ENCODE data around the gene SLFNL1. TPM values are rescaled to one million over a fixed set of nuclear protein-coding genes. Genes with fewer than 3 reads are reported as not detected.

SLFNL1 gene
- total RNA-seq, 6 donors from 2014 or later, result 2.2 to 7.8 (median 5.3) TPM

DNA sequence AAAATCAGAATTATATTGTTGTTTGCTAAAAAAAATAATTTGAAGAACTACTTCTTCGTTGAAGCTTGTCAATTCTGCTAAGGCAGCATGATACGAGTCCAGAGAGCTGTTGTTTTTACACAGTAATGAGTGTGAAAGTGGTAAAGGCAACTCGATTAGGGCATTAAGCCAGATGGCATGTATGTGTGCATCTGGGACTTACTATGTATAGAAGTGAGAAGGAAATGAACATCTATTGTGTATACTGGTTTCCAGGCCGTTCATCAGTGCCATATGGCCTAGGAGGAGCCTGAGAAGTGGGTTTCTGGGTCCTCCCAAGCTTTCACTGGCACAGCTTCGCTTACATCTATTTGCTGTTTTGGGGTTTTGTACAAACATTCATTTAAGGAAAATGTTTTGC is 36.4 kb downstream of the SLFNL1 start:
- no peaks in the 10 kb centered on the region for H3K27me3 ChIP-seq
- H3K36me3 ChIP-seq, result peaks cover 0 to 62% (median 24%) of the 10 kb centered on the region in 4 donors
- H3K4me1 ChIP-seq, result peaks cover 32 to 43% (median 40%) of the 10 kb centered on the region in 4 donors
- 60 to 69% methylated on average over 5 of the region's 5 CpGs for WGBS, 2 donors
- no peak overlapping the region for H3K4me3 ChIP-seq
- H3K27ac ChIP-seq, result peak overlapping the region; percentile 5 to 40 (median 32)
- no peak for DNase-seq
- no peaks in the 10 kb centered on the region for H3K9me3 ChIP-seq
- no peak for ATAC-seq (ENCODE audit: low FRiP score in 2 of 2)
- TF ChIP-seq EP300 (IDR thresholded peaks at IDR 0.05), result no peak
- TF ChIP-seq, protein P1, sequence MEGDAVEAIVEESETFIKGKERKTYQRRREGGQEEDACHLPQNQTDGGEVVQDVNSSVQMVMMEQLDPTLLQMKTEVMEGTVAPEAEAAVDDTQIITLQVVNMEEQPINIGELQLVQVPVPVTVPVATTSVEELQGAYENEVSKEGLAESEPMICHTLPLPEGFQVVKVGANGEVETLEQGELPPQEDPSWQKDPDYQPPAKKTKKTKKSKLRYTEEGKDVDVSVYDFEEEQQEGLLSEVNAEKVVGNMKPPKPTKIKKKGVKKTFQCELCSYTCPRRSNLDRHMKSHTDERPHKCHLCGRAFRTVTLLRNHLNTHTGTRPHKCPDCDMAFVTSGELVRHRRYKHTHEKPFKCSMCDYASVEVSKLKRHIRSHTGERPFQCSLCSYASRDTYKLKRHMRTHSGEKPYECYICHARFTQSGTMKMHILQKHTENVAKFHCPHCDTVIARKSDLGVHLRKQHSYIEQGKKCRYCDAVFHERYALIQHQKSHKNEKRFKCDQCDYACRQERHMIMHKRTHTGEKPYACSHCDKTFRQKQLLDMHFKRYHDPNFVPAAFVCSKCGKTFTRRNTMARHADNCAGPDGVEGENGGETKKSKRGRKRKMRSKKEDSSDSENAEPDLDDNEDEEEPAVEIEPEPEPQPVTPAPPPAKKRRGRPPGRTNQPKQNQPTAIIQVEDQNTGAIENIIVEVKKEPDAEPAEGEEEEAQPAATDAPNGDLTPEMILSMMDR (IDR thresholded peaks at IDR 0.05), result no peak
- TF ChIP-seq POLR2A (IDR thresholded peaks at IDR 0.05), result no peak
- TF ChIP-seq POLR2AphosphoS5 (IDR thresholded peaks at IDR 0.05), result no peak

DNA sequence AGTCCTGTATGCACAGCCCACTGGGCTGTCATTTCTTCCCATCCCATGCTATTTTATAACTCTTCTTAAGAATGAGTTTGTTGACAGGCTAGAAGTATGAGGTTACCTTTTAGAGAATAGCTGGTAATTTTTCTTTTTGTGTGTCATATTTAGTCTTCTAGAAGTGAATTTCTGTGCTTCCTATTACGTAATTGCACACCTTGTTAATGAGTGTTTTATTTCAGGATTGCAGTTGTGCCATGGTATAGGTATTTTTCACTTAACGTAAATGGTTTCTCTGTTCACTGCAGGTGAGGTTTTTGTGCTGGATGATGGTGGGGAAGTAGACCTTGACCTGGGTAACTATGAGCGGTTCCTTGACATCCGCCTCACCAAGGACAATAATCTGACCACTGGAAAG is 37.0 kb downstream of the SLFNL1 start:
- H3K4me3 ChIP-seq, result no peak overlapping the region
- TF ChIP-seq POLR2A (IDR thresholded peaks at IDR 0.05) (no peak), POLR2AphosphoS5 (IDR thresholded peaks at IDR 0.05) (no peak), EP300 (IDR thresholded peaks at IDR 0.05) (no peak)
- TF ChIP-seq, protein P1 (IDR thresholded peaks at IDR 0.05), result no peak
- DNase-seq, result no peak
- H3K36me3 ChIP-seq, result peaks cover 0 to 56% (median 23%) of the 10 kb centered on the region in 4 donors
- H3K27ac ChIP-seq, result no peak overlapping the region
- ATAC-seq (ENCODE audit: low FRiP score in 2 of 2), result no peak
- peaks cover 32 to 45% (median 41%) of the 10 kb centered on the region in 4 donors for H3K4me1 ChIP-seq
- no peaks in the 10 kb centered on the region for H3K9me3 ChIP-seq
- 88 to 93% methylated on average over 4 of the region's 4 CpGs for WGBS, 2 donors
- H3K27me3 ChIP-seq, result no peaks in the 10 kb centered on the region

DNA sequence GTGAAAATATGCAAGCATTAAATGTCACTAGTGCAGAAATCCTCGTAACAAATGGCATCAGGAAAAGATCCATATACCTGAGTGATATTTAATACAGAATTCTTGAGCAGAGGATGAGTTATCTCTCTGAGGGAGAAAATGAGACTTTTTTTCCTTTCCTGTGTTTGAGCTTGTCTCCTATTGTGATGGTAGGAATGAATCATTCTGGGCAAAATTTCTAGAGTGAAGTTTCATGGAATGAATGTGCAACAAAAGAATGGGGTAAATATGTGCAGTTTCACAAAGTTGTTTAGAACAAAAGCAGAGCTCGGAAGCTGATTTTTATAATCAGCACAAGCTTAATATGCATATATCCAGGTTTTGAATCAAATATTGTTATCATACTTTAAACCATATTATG is 37.5 kb downstream of the SLFNL1 start:
- Histone ChIP-seq H3K27ac (no peak overlapping the region), H3K36me3 (peaks cover 0 to 51% (median 19%) of the 10 kb centered on the region in 4 donors), H3K4me1 (peaks cover 32 to 48% (median 42%) of the 10 kb centered on the region in 4 donors), H3K9me3 (no peaks in the 10 kb centered on the region), H3K4me3 (no peak overlapping the region), H3K27me3 (no peaks in the 10 kb centered on the region)
- no peak for ATAC-seq (ENCODE audit: low FRiP score in 2 of 2)
- no peak for DNase-seq
- TF ChIP-seq, protein P1 (IDR thresholded peaks at IDR 0.05), result no peak
- TF ChIP-seq EP300 (IDR thresholded peaks at IDR 0.05) (no peak), POLR2A (IDR thresholded peaks at IDR 0.05) (no peak), POLR2AphosphoS5 (IDR thresholded peaks at IDR 0.05) (no peak)
- 93 to 95% methylated on average over 2 of the region's 2 CpGs for WGBS, 2 donors

DNA sequence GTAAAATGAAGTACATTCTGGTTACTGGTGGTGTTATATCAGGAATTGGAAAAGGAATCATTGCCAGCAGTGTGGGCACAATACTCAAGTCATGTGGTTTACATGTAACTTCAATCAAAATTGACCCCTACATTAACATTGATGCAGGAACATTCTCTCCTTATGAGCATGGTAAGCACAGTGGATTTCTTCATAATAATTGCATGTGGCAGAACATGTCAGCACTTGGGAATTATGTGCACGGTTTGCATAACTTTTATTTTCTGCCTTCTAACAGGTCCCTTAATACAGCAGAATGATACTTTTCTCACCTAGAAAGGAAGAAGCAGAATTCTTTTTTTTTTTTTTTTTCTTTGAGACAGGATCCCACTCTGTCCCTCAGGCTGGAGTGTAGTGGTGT is 38.2 kb downstream of the SLFNL1 start:
- TF ChIP-seq, protein P1 (IDR thresholded peaks at IDR 0.05), result no peak
- TF ChIP-seq POLR2A (IDR thresholded peaks at IDR 0.05) (no peak), POLR2AphosphoS5 (IDR thresholded peaks at IDR 0.05) (no peak), EP300 (IDR thresholded peaks at IDR 0.05) (no peak)
- H3K9me3 ChIP-seq, result no peaks in the 10 kb centered on the region
- no peak for ATAC-seq (ENCODE audit: low FRiP score in 2 of 2)
- DNase-seq, result no peak
- H3K36me3 ChIP-seq, result peaks cover 0 to 43% (median 12%) of the 10 kb centered on the region in 4 donors
- peaks cover 32 to 54% (median 45%) of the 10 kb centered on the region in 4 donors for H3K4me1 ChIP-seq
- H3K27ac ChIP-seq, result no peak overlapping the region
- H3K27me3 ChIP-seq, result no peaks in the 10 kb centered on the region
- 79 to 87% methylated on average over 1 of the region's 1 CpG for WGBS, 2 donors
- H3K4me3 ChIP-seq, result no peak overlapping the region

DNA sequence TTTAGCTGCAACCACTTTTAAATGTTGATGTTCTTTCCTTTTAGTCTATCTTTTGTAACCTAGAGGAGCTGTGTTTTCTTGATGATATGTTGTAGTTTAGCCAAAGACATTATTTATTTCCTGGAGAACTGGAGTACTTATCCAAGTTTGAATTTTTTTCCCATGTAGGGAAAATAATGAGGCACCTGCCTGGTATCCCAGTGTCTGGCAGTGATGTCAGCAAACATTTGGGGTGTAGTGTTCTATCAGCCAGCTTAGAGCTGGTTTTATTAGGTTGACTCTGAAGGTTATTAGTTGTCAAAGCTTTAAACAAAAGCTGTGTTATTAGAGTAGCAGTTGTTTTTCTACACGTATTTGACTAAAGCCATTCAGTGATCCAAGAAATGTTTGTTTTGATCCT is 38.8 kb downstream of the SLFNL1 start:
- Histone ChIP-seq H3K27me3 (no peaks in the 10 kb centered on the region), H3K36me3 (peaks cover 0 to 37% (median 9%) of the 10 kb centered on the region in 4 donors), H3K4me1 (peaks cover 32 to 54% (median 45%) of the 10 kb centered on the region in 4 donors), H3K4me3 (no peak overlapping the region), H3K9me3 (no peaks in the 10 kb centered on the region), H3K27ac (no peak overlapping the region)
- DNase-seq, result no peak
- TF ChIP-seq POLR2A (IDR thresholded peaks at IDR 0.05) (no peak), POLR2AphosphoS5 (IDR thresholded peaks at IDR 0.05) (no peak), EP300 (IDR thresholded peaks at IDR 0.05) (no peak)
- TF ChIP-seq, protein P1 (IDR thresholded peaks at IDR 0.05), result no peak
- ATAC-seq (ENCODE audit: low FRiP score in 2 of 2), result no peak
- 47 to 65% methylated on average over 1 of the region's 1 CpG for WGBS, 2 donors

Data from upper lobe of left lung (tissue), 6 donors.